ENCODE measurements around the gene ASH1L. TPM values are rescaled to one million over a fixed set of nuclear protein-coding genes. Genes with fewer than 3 reads are reported as not detected.

Gene ASH1L
- total and polyA plus RNA-seq, 9 of the 15 experiments (the other 6 are each of a cell fraction or from before 2014, with no cell fraction given): 2.0 to 23.3 (median 14.6) TPM

DNA sequence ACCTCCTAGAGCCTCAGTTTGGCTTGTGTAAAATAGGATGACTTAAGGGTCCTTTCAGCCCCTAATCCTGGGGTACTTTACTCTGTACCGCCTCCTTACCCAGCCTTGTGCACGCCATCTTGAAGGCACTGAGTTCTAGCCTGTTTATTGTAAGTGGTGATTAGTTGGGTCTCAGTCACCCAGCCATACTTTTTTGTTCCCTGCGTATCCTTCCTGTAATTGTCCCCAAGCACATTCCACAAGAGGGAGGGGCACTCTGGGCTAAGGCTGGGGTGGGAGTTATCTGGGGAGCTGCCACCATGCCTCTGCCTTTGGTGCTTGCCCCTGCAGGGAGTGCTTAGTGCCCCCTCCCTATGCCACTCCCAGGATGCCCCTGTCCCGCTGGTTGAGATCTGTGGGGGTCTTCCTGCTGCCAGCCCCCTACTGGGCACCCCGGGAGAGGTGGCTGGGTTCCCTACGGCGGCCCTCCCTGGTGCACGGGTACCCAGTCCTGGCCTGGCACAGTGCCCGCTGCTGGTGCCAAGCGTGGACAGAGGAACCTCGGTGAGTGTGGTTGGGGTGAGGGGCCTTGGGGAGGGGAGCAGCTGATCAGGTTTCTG, 253.1 kb downstream of the ASH1L start (continued):
- TF ChIP-seq, protein P1, sequence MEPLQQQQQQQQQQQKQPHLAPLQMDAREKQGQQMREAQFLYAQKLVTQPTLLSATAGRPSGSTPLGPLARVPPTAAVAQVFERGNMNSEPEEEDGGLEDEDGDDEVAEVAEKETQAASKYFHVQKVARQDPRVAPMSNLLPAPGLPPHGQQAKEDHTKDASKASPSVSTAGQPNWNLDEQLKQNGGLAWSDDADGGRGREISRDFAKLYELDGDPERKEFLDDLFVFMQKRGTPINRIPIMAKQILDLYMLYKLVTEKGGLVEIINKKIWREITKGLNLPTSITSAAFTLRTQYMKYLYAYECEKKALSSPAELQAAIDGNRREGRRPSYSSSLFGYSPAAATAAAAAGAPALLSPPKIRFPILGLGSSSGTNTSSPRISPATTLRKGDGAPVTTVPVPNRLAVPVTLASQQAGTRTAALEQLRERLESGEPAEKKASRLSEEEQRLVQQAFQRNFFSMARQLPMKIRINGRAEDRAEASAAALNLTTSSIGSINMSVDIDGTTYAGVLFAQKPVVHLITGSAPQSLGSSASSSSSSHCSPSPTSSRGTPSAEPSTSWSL (CRISPR knock-in tag; IDR thresholded peaks at IDR 0.05; ENCODE audit: borderline replicate concordance): no peak
- TF ChIP-seq DMBX1 (CRISPR knock-in tag; IDR thresholded peaks at IDR 0.05; ENCODE audit: borderline replicate concordance): no peak
- no peak for TF ChIP-seq HDAC1 (IDR thresholded peaks at IDR 0.05)
- TF ChIP-seq GATA2 (CRISPR knock-in tag; IDR thresholded peaks at IDR 0.05): no peak
- TF ChIP-seq SNIP1 (IDR thresholded peaks at IDR 0.05; ENCODE audit: low read depth): no peak
- TF ChIP-seq, protein P2, sequence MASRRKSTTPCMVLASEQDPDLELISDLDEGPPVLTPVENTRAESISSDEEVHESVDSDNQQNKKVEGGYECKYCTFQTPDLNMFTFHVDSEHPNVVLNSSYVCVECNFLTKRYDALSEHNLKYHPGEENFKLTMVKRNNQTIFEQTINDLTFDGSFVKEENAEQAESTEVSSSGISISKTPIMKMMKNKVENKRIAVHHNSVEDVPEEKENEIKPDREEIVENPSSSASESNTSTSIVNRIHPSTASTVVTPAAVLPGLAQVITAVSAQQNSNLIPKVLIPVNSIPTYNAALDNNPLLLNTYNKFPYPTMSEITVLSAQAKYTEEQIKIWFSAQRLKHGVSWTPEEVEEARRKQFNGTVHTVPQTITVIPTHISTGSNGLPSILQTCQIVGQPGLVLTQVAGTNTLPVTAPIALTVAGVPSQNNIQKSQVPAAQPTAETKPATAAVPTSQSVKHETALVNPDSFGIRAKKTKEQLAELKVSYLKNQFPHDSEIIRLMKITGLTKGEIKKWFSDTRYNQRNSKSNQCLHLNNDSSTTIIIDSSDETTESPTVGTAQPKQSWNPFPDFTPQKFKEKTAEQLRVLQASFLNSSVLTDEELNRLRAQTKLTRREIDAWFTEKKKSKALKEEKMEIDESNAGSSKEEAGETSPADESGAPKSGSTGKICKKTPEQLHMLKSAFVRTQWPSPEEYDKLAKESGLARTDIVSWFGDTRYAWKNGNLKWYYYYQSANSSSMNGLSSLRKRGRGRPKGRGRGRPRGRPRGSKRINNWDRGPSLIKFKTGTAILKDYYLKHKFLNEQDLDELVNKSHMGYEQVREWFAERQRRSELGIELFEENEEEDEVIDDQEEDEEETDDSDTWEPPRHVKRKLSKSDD (conservative IDR thresholded peaks at IDR 0.05; ENCODE audit: low read length): no peak
- TF ChIP-seq POLR2AphosphoS2 (IDR thresholded peaks at IDR 0.05; ENCODE audit: low read length): no peak
- TF ChIP-seq SRSF7 (optimal IDR thresholded peaks at IDR 0.05; ENCODE audit: low read depth, low read length): no peak
- TF ChIP-seq ZNF23 (CRISPR knock-in tag; IDR thresholded peaks at IDR 0.05): no peak
- peak; percentile 9 for TF ChIP-seq TAF1 (IDR thresholded peaks at IDR 0.05; ENCODE audit: control insufficient read depth, extremely low read depth, insufficient read depth, low read length, severe bottlenecking)
- no peak for TF ChIP-seq ZNF696 (CRISPR knock-in tag; conservative IDR thresholded peaks at IDR 0.05)
- no peak for TF ChIP-seq ZNF785 (CRISPR knock-in tag; IDR thresholded peaks at IDR 0.05)
- TF ChIP-seq MAFG (tag; conservative IDR thresholded peaks at IDR 0.05): no peak
- TF ChIP-seq NR3C1 (CRISPR knock-in tag; IDR thresholded peaks at IDR 0.05): no peak
- TF ChIP-seq, protein P3, sequence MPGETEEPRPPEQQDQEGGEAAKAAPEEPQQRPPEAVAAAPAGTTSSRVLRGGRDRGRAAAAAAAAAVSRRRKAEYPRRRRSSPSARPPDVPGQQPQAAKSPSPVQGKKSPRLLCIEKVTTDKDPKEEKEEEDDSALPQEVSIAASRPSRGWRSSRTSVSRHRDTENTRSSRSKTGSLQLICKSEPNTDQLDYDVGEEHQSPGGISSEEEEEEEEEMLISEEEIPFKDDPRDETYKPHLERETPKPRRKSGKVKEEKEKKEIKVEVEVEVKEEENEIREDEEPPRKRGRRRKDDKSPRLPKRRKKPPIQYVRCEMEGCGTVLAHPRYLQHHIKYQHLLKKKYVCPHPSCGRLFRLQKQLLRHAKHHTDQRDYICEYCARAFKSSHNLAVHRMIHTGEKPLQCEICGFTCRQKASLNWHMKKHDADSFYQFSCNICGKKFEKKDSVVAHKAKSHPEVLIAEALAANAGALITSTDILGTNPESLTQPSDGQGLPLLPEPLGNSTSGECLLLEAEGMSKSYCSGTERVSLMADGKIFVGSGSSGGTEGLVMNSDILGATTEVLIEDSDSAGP (CRISPR knock-in tag; IDR thresholded peaks at IDR 0.05): no peak
- TF ChIP-seq, protein P4, sequence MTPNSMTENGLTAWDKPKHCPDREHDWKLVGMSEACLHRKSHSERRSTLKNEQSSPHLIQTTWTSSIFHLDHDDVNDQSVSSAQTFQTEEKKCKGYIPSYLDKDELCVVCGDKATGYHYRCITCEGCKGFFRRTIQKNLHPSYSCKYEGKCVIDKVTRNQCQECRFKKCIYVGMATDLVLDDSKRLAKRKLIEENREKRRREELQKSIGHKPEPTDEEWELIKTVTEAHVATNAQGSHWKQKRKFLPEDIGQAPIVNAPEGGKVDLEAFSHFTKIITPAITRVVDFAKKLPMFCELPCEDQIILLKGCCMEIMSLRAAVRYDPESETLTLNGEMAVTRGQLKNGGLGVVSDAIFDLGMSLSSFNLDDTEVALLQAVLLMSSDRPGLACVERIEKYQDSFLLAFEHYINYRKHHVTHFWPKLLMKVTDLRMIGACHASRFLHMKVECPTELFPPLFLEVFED (CRISPR knock-in tag; conservative IDR thresholded peaks at IDR 0.05): no peak
- TF ChIP-seq, protein P5, sequence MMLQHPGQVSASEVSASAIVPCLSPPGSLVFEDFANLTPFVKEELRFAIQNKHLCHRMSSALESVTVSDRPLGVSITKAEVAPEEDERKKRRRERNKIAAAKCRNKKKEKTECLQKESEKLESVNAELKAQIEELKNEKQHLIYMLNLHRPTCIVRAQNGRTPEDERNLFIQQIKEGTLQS (IDR thresholded peaks at IDR 0.05): no peak
- TF ChIP-seq, protein P5 (CRISPR knock-in tag; conservative IDR thresholded peaks at IDR 0.05): no peak
- TF ChIP-seq ZNF717 (CRISPR knock-in tag; IDR thresholded peaks at IDR 0.05): no peak
- TF ChIP-seq BRD4 (IDR thresholded peaks at IDR 0.05): no peak
- TF ChIP-seq TEAD2 (tag; IDR thresholded peaks at IDR 0.05): no peak
